H4 (cell line): ENCODE measurements around the gene MOB3A. TPM values are rescaled to one million over a fixed set of nuclear protein-coding genes. Genes with fewer than 3 reads are reported as not detected.

Experiments
- DNase-seq: peaks from one replicate; pipeline ENCODE4 v3.0.0-alpha.2; 2015; ENCODE audit warnings: low spot score
- total RNA-seq: library from RNA; depleted of rRNA; stranded (reverse); fragments of >200 nt; shearing (Covaris generic); gene quantifications from 2 replicates; pipeline ENCODE4 v1.2.3, GENCODE V29; 2014

MOB3A gene
- total RNA-seq, 1 experiment from 2014 or later: 9.0 TPM

GRCh38 chr19:2046046-2046907, 49.8 kb downstream of the MOB3A start:
- DNase-seq: no peak

- DNase-seq: no peak
Measured at GRCh38 chr19:2045501-2046045, 50.6 kb downstream of the MOB3A start.

- no peak for DNase-seq
Measured at GRCh38 chr19:2044709-2045500, 51.2 kb downstream of the MOB3A start.

GRCh38 chr19:2043961-2044708, 52.0 kb downstream of the MOB3A start:
- DNase-seq: no peak

GRCh38 chr19:2043251-2043641, 52.9 kb downstream of the MOB3A start:
- no peak for DNase-seq

GRCh38 chr19:2042485-2043250, 53.5 kb downstream of the MOB3A start:
- no peak for DNase-seq

- DNase-seq: no peak
Measured at GRCh38 chr19:2041683-2042484, 54.2 kb downstream of the MOB3A start.

GRCh38 chr19:2041433-2041682, 54.8 kb downstream of the MOB3A start:
- no peak for DNase-seq

GRCh38 chr19:2040647-2041432, 55.3 kb downstream of the MOB3A start:
- no peak for DNase-seq

GRCh38 chr19:2039959-2040646, 56.0 kb downstream of the MOB3A start:
- DNase-seq: no peak

GRCh38 chr19:2039089-2039958, 56.8 kb downstream of the MOB3A start:
- no peak for DNase-seq

- no peak for DNase-seq
Measured at GRCh38 chr19:2038284-2039088, 57.6 kb downstream of the MOB3A start.

GRCh38 chr19:2037651-2038255, 58.4 kb downstream of the MOB3A start:
- no peak for DNase-seq

GRCh38 chr19:2036424-2036823, 59.7 kb downstream of the MOB3A start:
- DNase-seq: no peak

GRCh38 chr19:2035590-2035991, 60.5 kb downstream of the MOB3A start:
- no peak for DNase-seq

- no peak for DNase-seq
Measured at GRCh38 chr19:2034729-2035589, 61.2 kb downstream of the MOB3A start.
